Activated CD8-positive, alpha-beta memory T cell treated with anti-CD3 and anti-CD28 coated beads for 36 hours (primary cell): ENCODE results near the gene DMC1. TPM values are rescaled to one million over a fixed set of nuclear protein-coding genes. Genes with fewer than 3 reads are reported as not detected.

Experiments used
- CTCF ChIA-PET: fragments of 350-600 bp; sonication (Branson Sonifier 250); formaldehyde crosslinking; loops from one replicate; lab custom pipeline; 2021; ENCODE audit warnings: antibody characterized with exemption; lab: Charles Lee
- POLR2A ChIA-PET: fragments of 350-600 bp; sonication (Branson Sonifier 250); formaldehyde crosslinking; loops from one replicate; lab custom pipeline; 2021; ENCODE audit warnings: antibody characterized with exemption; lab: Charles Lee
- total RNA-seq, 2 experiments: library from RNA; stranded (reverse); gene quantifications; one replicate each; pipeline ENCODE4 v1.2.3, GENCODE V29; 2021

The DMC1 gene
- total RNA-seq, 2 experiments from 2014 or later = 14.4 to 14.7 TPM

DNA sequence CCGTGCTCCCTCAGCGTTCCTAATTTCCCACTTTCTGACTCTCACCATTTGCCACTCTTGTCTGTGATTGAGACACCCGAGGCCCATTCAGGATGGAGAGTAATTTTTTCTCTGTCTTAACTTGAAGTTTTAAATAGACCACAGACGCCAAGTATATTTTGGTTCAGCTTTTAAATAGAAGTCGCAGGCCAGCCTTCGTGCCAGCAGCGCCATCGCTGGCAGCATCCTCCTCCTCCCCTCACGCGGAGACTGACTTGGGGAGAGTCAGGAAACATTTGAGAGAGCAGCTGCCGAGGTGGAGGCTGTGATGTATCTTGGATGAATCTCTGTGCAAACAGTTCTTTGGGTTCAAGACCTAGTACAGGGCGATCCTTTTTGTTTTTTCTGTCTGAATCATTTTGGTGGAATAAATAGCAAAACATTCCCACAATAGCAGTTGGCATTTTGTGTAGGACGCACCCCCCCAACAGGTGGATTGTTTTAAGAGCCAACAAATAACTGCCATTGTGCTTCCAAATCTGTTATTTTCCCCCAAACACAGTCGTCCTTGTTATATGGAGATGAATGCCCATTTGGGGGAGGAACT is 889 bp upstream of the DMC1 start:
- CTCF ChIA-PET = interaction anchor here (1.1 kb wide), 1 partner anchor 84 kb away, joined by 3 read pairs; no protein-coding TSS in a partner anchor
- POLR2A ChIA-PET = interaction anchor here (0.6 to 1.4 kb wide), 4 partner anchors 111 to 749 kb away, joined by 3 to 8 read pairs (median 3); partner anchors contain the start of genes RPL3 and TOMM22

DNA sequence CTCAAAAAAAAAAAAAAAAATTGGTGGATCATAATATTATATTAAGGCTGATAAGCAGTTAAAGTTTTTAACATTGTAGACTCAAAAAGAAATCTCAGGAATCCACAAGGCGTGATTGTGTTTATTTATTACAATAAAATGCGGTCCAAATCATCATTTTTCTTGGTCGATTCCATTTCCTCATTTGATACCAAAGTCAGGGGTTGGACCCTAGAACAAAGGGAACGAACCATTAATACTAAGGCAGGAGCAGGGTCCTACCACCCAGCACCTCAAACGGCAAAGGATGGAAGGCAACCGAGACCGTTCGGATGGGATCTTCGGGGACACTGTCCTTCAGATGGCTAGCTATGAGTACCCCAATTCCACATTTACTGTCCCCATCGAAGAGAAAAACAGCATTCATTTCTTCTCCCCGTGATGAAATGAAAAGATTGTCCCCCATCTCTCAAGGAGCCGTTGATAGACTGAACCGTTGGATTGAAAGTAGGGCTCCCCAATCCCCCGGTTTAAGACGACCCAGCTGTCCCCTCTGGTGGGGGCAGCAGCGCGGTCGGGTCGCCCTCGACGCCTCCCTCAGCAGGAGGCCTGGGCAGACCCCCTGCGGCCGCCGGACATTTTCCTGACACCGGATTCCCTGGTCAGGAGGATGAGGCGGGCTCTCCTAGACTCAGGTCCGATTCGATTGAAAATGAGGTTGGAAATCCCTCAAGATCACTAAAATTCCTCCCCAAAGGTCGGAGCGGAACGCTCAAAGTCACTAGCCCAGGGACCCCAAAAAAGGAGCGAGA is 607 bp downstream of the DMC1 start:
- POLR2A ChIA-PET = interaction anchor here (1.1 to 1.4 kb wide), 2 partner anchors 88 to 255 kb away, joined by 3 to 4 read pairs; no protein-coding TSS in a partner anchor
- CTCF ChIA-PET = no interaction called here

DNA sequence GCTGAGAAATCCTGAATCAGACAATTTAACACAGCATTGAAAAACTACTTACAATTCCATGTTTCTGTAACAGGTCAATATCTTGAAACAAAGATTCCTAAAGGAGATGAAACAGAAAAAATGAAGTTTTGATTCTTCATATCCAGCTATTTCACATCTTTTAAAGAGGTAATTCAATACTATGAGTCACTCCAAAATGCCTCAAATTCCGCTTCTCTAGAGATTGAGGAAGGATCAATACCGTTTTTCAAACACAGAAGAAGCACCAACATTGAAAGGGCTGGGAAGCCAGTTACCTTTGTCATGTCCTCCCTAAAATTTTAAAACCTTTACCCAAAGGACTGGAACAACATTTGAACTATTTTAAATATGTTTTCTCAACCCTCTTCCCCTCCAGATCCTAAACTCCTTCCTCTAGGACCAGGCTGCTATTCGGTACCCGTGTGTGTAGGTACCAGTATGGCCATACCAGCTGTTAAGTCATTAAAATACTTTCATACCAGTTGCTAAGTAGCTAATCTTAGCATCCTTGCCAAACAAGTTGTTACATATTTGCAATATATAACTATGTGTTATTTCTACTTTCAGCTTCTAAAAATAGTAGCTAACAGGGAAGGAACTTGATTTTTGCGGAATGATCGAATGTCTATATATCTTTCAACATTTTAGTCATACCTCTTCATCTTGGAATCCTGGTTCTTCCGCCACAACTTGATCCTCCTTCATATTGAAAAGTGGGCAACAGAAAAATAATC is 2.3 kb downstream of the DMC1 start:
- ChIA-PET CTCF (interaction anchor here (1.1 kb wide), 1 partner anchor 46 kb away, joined by 4 read pairs; no protein-coding TSS in a partner anchor), POLR2A (no interaction called here)

DNA sequence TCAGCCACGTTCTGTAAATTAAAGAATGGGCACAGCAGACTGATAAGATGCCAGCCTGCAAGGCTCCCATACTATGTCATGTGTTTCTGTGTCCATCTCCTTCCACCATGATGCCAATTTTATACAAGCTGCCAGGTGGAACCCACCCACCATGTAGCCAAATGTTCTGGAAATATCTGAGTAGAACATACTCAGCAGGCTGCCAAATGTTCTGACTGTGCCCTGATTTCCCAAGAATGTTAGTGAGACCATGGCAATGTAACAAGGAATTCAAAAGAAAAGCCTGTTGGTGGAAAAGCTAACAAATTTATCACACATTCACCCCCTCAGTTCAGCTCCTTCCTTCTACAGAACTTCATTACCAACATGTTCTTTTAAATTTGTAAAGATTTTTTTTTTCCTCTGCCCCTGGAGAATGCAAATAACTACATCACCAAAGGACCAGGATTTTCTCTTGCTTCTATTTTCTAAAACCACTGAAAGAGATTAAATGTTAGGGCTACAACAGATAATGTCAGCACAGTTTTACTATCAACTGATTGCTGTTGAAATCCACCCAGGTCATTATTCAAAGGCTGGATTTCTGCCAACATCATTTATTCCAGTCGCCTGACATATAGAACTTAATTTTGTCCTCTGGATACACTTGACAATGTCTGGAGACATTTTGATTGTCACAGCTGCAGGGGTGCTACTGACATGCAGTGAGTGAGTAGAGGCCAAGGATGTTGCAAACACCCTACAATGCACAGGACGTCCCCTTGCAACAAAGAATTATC is 3.1 kb downstream of the DMC1 start:
- CTCF ChIA-PET = no interaction called here

DNA sequence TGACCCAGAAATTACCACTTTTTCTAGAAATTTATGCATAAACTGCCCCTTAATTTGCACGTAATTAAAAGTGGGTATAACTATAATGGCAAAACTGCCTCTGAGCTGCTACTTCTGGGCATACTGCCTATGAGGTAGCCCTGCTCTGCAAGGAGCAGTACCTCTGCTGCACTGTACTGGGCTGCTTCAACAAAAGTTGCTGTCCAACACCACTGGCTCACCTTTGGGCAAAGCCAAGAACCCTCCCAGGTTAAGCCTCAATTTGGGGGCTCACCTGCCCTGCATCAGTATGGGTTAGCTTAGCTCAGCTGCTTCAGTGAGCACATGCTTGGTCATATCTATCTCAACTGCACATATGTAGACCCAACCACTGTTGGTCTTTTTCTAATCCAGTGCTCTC is 4.5 kb downstream of the DMC1 start:
- ChIA-PET CTCF (no interaction called here), POLR2A (no interaction called here)

More for the DNA sequence above, 3.1 kb downstream of the DMC1 start:
- POLR2A ChIA-PET = no interaction called here

DNA sequence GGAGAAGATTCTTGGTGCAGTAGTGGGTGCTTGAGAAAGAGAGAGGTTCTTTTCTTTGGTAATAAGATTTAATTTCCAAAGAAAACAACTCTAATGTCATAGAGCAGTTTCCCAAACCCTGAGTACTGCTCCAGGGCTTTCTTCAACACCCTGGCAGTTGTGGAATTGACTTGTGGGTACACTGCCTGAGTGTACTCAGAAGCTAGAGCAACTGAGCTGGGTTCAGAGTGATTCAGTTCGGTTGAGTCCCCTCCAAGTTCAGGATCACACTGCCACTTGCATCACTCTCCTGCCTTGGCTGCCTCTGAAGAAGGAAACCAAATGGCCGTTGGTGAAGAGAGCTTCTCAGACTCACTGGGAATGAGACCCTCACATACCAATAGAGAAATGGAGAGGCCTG is 5.3 kb downstream of the DMC1 start:
- CTCF ChIA-PET = no interaction called here
- POLR2A ChIA-PET = no interaction called here

DNA sequence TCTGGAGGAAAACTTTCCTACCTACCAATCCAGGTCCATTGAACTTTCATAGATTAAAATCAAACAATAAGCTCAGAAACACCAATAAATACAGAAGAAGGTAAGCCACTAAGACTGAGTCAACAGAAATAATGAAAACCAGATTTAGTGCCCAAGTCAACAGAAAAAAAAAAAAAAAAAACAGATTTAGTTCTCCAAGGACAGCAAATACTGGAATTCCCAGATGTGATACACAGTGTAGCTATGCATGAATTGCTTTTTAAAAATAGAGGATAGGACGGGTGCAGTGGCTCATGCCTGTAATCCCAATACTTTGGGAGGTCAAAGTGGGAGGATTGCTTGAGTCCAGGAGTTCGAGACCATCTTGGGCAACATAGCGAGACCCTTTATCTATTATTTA is 15.7 kb downstream of the DMC1 start:
- ChIA-PET CTCF (interaction anchor here (0.8 kb wide), 1 partner anchor 15 kb away, joined by 3 read pairs; no protein-coding TSS in a partner anchor), POLR2A (no interaction called here)

DNA sequence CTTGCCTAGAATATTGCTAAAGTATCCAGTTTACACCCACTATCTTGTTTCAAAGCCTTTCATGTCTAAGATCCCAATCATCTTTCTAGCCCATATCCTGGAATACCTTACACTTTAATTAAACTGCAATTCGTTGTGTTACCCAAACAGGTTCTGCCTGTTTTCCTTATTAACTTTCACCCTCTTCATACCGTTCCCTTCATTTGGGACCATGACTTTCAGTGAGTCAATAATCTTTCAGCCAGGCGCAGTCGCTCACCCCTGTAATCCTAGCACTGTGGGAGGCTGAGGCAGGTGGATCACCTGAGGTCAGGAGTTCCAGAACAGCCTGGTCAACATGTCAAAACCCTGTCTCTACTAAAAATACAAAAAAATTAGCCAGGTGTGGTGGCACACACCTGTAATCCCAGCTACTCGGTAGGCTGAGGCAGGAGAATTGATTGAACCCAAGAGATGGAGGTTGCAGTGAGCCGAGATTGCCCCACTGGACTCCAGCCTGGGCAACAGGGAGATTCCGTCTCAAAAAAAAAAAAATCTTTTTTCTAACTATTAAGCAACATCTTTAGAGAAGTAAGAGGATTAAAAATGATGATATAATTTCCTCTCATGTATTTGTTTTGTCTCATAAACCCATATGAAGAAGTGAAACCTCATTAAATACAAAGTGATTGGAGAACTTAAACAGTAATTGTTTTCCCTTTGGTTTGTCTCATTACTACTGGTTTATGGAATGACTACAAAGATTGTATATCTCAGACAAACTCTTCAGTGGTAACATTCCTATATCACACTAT is 20.7 kb downstream of the DMC1 start:
- ChIA-PET POLR2A (no interaction called here), CTCF (no interaction called here)

DNA sequence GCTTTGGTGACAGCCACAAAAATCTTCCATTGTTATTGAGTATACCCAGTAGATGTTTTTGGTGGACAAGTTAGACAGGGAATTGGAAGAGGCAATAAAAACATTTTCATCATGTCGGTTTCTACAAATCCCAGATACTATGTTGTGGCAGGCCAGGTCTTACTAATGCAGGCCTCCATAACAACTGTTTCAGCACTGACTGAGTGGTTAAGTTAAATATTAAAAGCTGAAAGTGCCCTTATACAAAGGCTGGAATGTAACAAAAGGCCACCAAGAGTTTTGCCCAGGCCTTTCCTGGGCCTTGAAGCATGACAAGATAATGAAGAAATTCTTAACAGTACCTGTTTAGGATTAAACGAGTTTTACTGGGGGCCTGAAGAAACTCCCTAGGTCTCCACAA is 29.3 kb downstream of the DMC1 start:
- ChIA-PET POLR2A (no interaction called here), CTCF (no interaction called here)

DNA sequence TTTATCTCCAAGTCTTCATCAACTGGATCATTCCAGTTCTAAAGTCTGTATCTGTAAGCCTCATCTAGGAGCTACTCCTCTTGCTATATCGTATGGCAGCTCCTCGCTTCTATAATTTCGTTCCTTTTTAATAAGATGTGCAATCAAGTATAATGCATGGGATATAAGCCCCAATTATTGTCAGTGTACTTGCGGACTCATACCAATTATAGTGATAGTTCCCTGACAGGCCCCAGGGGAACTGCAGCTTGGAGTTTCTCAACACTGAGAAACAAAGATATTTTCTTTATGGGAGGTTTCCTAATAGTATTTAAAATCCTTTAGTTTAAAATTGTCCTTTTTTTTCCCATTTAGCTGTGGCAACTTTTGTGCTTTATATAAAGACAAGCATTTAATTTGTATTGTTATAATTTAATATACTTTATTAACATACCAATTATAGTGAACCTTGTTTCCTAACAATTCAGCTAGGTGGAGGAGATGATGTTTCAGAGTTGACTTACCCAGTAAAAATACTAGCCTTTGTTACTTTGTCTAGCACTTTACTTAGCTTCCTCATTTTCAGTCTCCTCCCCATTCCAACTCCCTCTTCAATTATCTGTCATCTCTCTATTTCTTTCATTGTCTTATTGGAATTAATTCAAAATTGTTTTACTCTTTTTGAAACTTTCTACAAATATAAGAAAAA is 38.6 kb downstream of the DMC1 start:
- ChIA-PET POLR2A (interaction anchor here (0.5 kb wide), 1 partner anchor 651 kb away, joined by 3 read pairs; no protein-coding TSS in a partner anchor), CTCF (no interaction called here)

DNA sequence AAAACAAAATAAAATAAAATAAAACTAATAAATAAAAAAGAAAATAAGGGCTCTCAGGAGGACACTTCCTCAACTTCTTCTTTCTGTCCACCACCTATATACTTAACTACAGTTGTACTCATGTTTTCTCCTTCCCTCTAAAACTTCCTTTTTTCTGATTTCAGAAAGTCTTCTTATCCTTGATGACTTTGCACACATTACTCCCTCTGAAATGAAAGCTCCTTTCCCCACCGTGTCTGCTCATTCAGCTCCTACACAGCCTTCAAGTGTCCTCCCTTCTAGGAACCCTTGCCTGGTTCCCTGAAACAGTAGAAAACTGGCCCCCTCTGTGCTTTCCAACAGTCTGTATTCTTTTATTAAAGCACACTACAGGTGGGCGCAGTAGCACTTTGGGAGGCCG is 45.6 kb downstream of the DMC1 start:
- POLR2A ChIA-PET = no interaction called here
- CTCF ChIA-PET = no interaction called here

DNA sequence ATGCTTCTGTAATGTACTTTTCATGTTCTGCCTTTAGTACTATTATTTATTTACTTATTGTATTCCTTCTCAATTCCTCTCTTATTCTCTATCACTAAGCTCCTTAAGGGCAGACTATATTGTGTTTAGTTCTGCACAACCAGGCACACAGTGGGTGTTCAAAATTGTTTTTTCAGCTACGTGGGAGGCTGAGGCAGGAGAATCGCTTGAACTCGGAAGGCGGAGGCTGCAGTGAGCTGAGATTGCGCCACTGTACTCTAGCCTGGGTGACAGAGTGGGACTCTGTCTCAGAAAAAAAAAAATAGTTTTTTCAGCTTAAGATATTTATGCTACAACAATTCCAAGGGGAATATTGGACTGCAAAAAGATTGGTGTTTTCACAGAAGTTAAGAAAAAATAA is 46.5 kb downstream of the DMC1 start:
- POLR2A ChIA-PET = interaction anchor here (0.6 kb wide), 1 partner anchor 8 kb away, joined by 6 read pairs; no protein-coding TSS in a partner anchor
- CTCF ChIA-PET = interaction anchor here (0.6 to 0.7 kb wide), 3 partner anchors 123 to 503 kb away, joined by 3 to 5 read pairs (median 3); no protein-coding TSS in a partner anchor

DNA sequence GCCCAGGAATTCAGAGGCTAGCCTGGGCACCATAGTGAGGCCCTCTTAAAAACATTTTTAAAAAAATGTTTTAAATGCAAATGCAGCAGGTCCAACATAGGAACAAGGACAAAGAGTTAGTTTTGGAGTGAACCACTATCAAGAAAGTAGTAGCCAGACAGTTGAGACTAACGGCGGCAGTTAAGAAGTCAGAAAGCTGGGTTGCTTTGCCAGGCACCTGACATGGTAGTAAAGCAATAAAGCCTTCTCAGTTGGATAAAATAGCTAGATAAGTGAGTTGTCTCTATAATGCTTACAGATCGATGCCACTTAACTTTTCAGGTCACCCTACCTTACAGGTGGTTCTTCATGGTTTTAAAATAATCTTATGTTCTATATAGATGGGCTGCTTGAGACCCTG is 47.0 kb downstream of the DMC1 start:
- CTCF ChIA-PET = interaction anchor here (0.6 kb wide), 1 partner anchor 502 kb away, joined by 3 read pairs; no protein-coding TSS in a partner anchor

DNA sequence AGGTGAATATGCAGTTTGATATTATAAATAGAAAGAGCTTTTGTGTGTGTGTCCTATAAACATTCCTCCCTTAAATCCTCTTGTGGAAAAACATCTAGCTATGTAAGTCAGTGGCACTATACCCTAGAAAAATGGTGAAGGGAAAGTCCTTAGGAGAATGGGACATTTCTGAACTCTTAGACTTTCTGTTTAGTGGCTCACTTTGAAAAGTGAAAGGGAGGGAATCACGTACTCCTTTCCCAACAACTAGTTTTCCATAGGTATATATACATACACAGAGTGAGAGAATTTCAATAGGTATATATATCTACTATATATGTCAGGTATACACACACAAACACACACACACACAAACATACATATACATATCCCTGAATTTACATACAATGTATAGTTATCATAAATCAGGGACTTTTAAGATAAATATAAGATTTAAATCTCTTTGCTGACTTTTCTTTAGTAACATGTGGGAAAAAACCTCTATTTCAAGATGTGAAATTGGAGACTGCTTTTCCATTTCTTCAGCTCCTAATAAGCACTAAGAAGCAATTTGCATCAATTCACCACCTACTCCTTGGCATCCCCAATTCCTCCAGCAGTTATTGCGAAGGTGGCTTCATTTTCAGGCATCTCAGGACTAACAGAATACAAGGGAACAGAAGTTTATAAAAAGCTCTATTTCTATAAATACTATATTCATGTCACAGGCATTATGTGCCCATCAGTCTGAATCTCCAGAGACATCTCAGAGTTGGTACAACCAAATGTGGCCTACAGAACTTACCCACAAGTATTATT is 50.3 kb downstream of the DMC1 start:
- POLR2A ChIA-PET = no interaction called here
- CTCF ChIA-PET = no interaction called here

More for the DNA sequence above, 47.0 kb downstream of the DMC1 start:
- POLR2A ChIA-PET = no interaction called here

DNA sequence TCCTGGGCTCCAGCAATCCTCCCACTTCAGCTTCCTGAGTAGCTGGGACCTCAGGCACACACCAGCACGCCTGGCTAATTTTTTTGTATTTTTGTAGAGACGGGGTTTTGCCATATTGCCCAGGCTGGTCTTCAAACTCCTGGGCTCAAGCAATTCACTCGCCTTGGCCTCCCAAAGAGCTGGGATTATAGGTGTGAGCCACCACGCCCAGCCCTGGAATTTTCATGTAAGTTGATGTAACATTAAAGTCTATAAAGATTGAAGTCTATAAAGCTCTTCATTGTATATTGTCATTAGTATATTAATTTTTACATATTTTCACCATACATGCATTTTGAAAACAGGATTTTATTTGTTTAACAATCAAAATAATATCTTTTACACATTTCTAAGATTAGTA is 51.4 kb downstream of the DMC1 start:
- ChIA-PET CTCF (no interaction called here), POLR2A (no interaction called here)

DNA sequence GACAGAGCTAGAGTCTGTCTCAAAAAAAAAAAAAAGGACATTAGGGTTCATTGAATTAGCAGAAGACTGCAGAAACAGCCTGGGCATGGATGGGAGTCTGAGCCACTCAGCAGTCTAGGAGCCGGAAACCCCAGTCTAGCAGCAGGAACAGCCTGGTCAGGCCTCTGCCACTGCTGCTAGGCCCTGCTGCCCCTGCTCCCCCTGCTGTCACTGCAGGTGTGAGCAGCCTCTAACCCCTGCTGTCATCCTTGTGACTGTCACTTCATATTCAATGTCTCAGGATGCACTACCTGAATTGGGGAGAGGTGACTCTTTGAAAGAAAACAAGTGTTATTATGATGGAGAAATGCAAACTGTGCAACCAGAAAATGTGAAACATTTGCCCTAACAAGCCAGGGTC is 56.9 kb downstream of the DMC1 start:
- ChIA-PET CTCF (interaction anchor here (0.9 kb wide), 1 partner anchor 59 kb away, joined by 3 read pairs; no protein-coding TSS in a partner anchor), POLR2A (no interaction called here)
